K562 (cell line): ENCODE data around the gene DLG4. TPM values are rescaled to one million over a fixed set of nuclear protein-coding genes. Genes with fewer than 3 reads are reported as not detected.

Experiments
- HES1 ChIP-seq: fragments of 450-650 bp; IDR thresholded peaks from 2 replicates; pipeline ENCODE4 v1.6.1; 2016; ENCODE audit warnings: low read depth, mild to moderate bottlenecking, moderate library complexity
- NR1H2 ChIP-seq: sonication (generic); formaldehyde crosslinking; IDR thresholded peaks from 2 replicates; pipeline ENCODE4 v1.4.0; 2020; ENCODE audit warnings: mild to moderate bottlenecking, missing genetic modification reagents
- REST ChIP-seq, 2 experiments: fragments of 450-650 bp; formaldehyde crosslinking in 1 of 2; IDR thresholded peaks; 2 replicates each; pipeline versions ENCODE4 v1.4.0 to v1.6.1; 2014 to 2020; ENCODE audit warnings: mild to moderate bottlenecking in 2 of 2, borderline replicate concordance in 1 of 2, low read depth in 1 of 2
- polyA plus RNA-seq, 8 experiments: library from polyadenylated mRNA; depleted of rRNA in 4 of 8; stranded (reverse) in 5 of 8; unstranded in 3 of 8; fragments of >200 nt; fragmentation: Nextera tagmentation in 2 of 8; fragmentation: Illumina TruSeq in 1 of 8; extraction: Ambion mirVana in 2 of 8; extraction: Trizol in 1 of 8; gene quantifications; 2 replicates each; pipeline versions ENCODE4 v1.2.1 to v1.2.3, GENCODE V29; 2011 to 2014; ENCODE audit warnings: inconsistent platforms in 1 of 8, missing spikeins in 1 of 8
- total RNA-seq, 7 experiments: library from RNA; depleted of rRNA in 6 of 7; stranded (reverse); fragments of >200 nt in 6 of 7; fragmentation: Illumina TruSeq in 2 of 7; extraction: Trizol in 2 of 7; gene quantifications; 2 replicates each; pipeline versions ENCODE4 v1.2.1 to v1.2.3, GENCODE V29; 2011 to 2021; ENCODE audit warnings: low replicate concordance in 1 of 7

Gene DLG4
- total and polyA plus RNA-seq, 9 of the 15 experiments (the other 6 are each of a cell fraction or from before 2014, with no cell fraction given) = 0.03 to 12.0 (median 4.1) TPM

- TF ChIP-seq REST (IDR thresholded peaks at IDR 0.05; ENCODE audit: borderline replicate concordance) (peak; percentile 21; the same call in 1 of the 2 replicates), REST (CRISPR knock-in tag; IDR thresholded peaks at IDR 0.05; ENCODE audit: low read depth) (no peak), HES1 (no peak), NR1H2 (0 out of 2 replicates have a peak, but pooled peaks have one; percentile 30)
Measured at GRCh38 chr17:7233701-7234082, 14.1 kb upstream of the DLG4 start (continued).
